ENCODE data around the gene CDC42EP2. TPM values are rescaled to one million over a fixed set of nuclear protein-coding genes. Genes with fewer than 3 reads are reported as not detected.

CDC42EP2 gene
- total RNA-seq, 2 experiments from 2014 or later: 0.96 TPM; not detected in 1

GRCh38 chr11:65305501-65306268 is 9.0 kb upstream of the CDC42EP2 start:
- Mint-ChIP-seq H3K4me3 (no peak overlapping the region), H3K27me3 (no peaks in the 10 kb centered on the region), H3K9me3 (no peaks in the 10 kb centered on the region), H3K4me1 (ENCODE audit: low read depth) (no peaks in the 10 kb centered on the region), H3K36me3 (ENCODE audit: low read depth) (no peaks in the 10 kb centered on the region), H3K27ac (no peak overlapping the region)
- Histone ChIP-seq H3K27me3 (ENCODE audit: control insufficient read depth in 1 of 2, insufficient read depth in 2 of 2, low read length in 2 of 2) (no peaks in the 10 kb centered on the region), H3K9me3 (ENCODE audit: control insufficient read depth in 1 of 2, insufficient read depth in 1 of 2, low read length in 2 of 2) (no peaks in the 10 kb centered on the region), H3K27ac (ENCODE audit: low read depth in 1 of 2, low read length in 2 of 2) (no peak overlapping the region), H3K4me1 (ENCODE audit: insufficient read depth, low read length) (no peaks in the 10 kb centered on the region), H3K4me3 (ENCODE audit: low read length) (no peak overlapping the region), H3K36me3 (ENCODE audit: insufficient read depth, low read length) (no peaks in the 10 kb centered on the region)
- CTCF ChIA-PET: interaction anchor here (1.5 kb wide), 1 partner anchor 10 kb away, joined by 3 read pairs; no protein-coding TSS in a partner anchor
- POLR2A ChIA-PET: no interaction called here
- TF ChIP-seq CTCF (IDR thresholded peaks at IDR 0.05): no peak
- DNase-seq (no peak), ATAC-seq (ENCODE audit: poor library complexity) (no peak)
- intact Hi-C loops (cut with DNase I, micrococcal nuclease): no loop called here

- H3K9me3 ChIP-seq (ENCODE audit: control insufficient read depth in 1 of 2, insufficient read depth in 1 of 2, low read length in 2 of 2): no peaks in the 10 kb centered on the region
Observed at GRCh38 chr11:65307298-65308229, 7.1 kb upstream of the CDC42EP2 start.

More at GRCh38 chr11:65307298-65308229, 7.1 kb upstream of the CDC42EP2 start:
- H3K27ac Mint-ChIP-seq: no peak overlapping the region
- Histone ChIP-seq H3K4me1 (ENCODE audit: insufficient read depth, low read length) (no peaks in the 10 kb centered on the region), H3K36me3 (ENCODE audit: insufficient read depth, low read length) (no peaks in the 10 kb centered on the region), H3K4me3 (ENCODE audit: low read length) (no peak overlapping the region), H3K27me3 (ENCODE audit: control insufficient read depth in 1 of 2, insufficient read depth in 2 of 2, low read length in 2 of 2) (no peaks in the 10 kb centered on the region), H3K27ac (ENCODE audit: low read depth in 1 of 2, low read length in 2 of 2) (no peak overlapping the region)
- no peaks in the 10 kb centered on the region for H3K4me1 Mint-ChIP-seq (ENCODE audit: low read depth)
- H3K36me3 Mint-ChIP-seq (ENCODE audit: low read depth): no peaks in the 10 kb centered on the region
- intact Hi-C loops (cut with DNase I, micrococcal nuclease): no loop called here
- ChIA-PET CTCF (no interaction called here), POLR2A (no interaction called here)
- DNase-seq (peak in 2 of 14 experiments; percentile 41 to 52), ATAC-seq (ENCODE audit: poor library complexity) (no peak)
- no peak overlapping the region for H3K4me3 Mint-ChIP-seq
- TF ChIP-seq CTCF (IDR thresholded peaks at IDR 0.05): no peak
- no peaks in the 10 kb centered on the region for H3K27me3 Mint-ChIP-seq
- H3K9me3 Mint-ChIP-seq: no peaks in the 10 kb centered on the region

Data from CD4-positive, alpha-beta T cell (primary cell).